Measurements from ENCODE around the gene SNX3. TPM values are rescaled to one million over a fixed set of nuclear protein-coding genes. Genes with fewer than 3 reads are reported as not detected.
A peak's percentile ranks its signal among the peaks of the same experiment; 100 is the strongest.
"Not testable (repeated sequence)": the region's sequence is repeated elsewhere in the genome, so short reads cannot be mapped to it uniquely, and the experiment has no call there.

The SNX3 gene
- total RNA-seq, 1 donor from 2014 or later = 268 TPM

GRCh38 chr6:108269955-108270354, 9.1 kb upstream of the SNX3 start:
- intact Hi-C loops (cut with micrococcal nuclease); ATAC-seq; DNase-seq: not testable (repeated sequence)

GRCh38 chr6:108268845-108269244, 8.0 kb upstream of the SNX3 start:
- DNase-seq = no peak
- no peak for ATAC-seq
- intact Hi-C loops (cut with micrococcal nuclease) = no loop called here

- ATAC-seq = no peak
- intact Hi-C loops (cut with micrococcal nuclease) = no loop called here
- DNase-seq = no peak
Observed at GRCh38 chr6:108263371-108263770, 2.5 kb upstream of the SNX3 start.

- intact Hi-C loops (cut with micrococcal nuclease) = no loop called here
- ATAC-seq (peak; percentile 29), DNase-seq (peak; percentile 60)
Observed at GRCh38 chr6:108260126-108260808, 573 bp downstream of the SNX3 start.

- ATAC-seq (peak; percentile 33), DNase-seq (no peak)
- intact Hi-C loops (cut with micrococcal nuclease) = no loop called here
Observed at GRCh38 chr6:108254433-108255410, 6.1 kb downstream of the SNX3 start.

GRCh38 chr6:108253241-108253640, 7.6 kb downstream of the SNX3 start:
- DNase-seq (no peak), ATAC-seq (no peak)
- intact Hi-C loops (cut with micrococcal nuclease) = no loop called here

GRCh38 chr6:108252055-108252454, 8.8 kb downstream of the SNX3 start:
- ATAC-seq (no peak), DNase-seq (no peak)
- intact Hi-C loops (cut with micrococcal nuclease) = no loop called here

GRCh38 chr6:108251252-108251651, 9.6 kb downstream of the SNX3 start:
- ATAC-seq (no peak), DNase-seq (no peak)
- intact Hi-C loops (cut with micrococcal nuclease) = no loop called here

GRCh38 chr6:108250240-108250866, 10.5 kb downstream of the SNX3 start:
- DNase-seq = no peak
- ATAC-seq = no peak
- intact Hi-C loops (cut with micrococcal nuclease) = no loop called here

- no peak for ATAC-seq
- intact Hi-C loops (cut with micrococcal nuclease) = no loop called here
- DNase-seq = no peak
Observed at GRCh38 chr6:108247965-108248536, 12.8 kb downstream of the SNX3 start.

GRCh38 chr6:108245095-108245494, 15.7 kb downstream of the SNX3 start:
- intact Hi-C loops (cut with micrococcal nuclease); ATAC-seq; DNase-seq: not testable (repeated sequence)

GRCh38 chr6:108243836-108244235, 17.0 kb downstream of the SNX3 start:
- intact Hi-C loops (cut with micrococcal nuclease) = no loop called here
- no peak for ATAC-seq

GRCh38 chr6:108242721-108243120, 18.1 kb downstream of the SNX3 start:
- intact Hi-C loops (cut with micrococcal nuclease) = no loop called here
- no peak for ATAC-seq
- no peak for DNase-seq

More at GRCh38 chr6:108243836-108244235, 17.0 kb downstream of the SNX3 start:
- DNase-seq = no peak

- DNase-seq (no peak), ATAC-seq (no peak)
- intact Hi-C loops (cut with micrococcal nuclease) = no loop called here
Observed at GRCh38 chr6:108242259-108242658, 18.6 kb downstream of the SNX3 start.

- intact Hi-C loops (cut with micrococcal nuclease) = no loop called here
- no peak for ATAC-seq
- DNase-seq = no peak
Observed at GRCh38 chr6:108238322-108238721, 22.5 kb downstream of the SNX3 start.

GRCh38 chr6:108236791-108237190, 24.0 kb downstream of the SNX3 start:
- DNase-seq (no peak), ATAC-seq (no peak)
- intact Hi-C loops (cut with micrococcal nuclease) = no loop called here

- intact Hi-C loops (cut with micrococcal nuclease) = no loop called here
- ATAC-seq (no peak), DNase-seq (no peak)
Observed at GRCh38 chr6:108235127-108235526, 25.7 kb downstream of the SNX3 start.

- intact Hi-C loops (cut with micrococcal nuclease) = no loop called here
- DNase-seq = no peak
- ATAC-seq = no peak
Observed at GRCh38 chr6:108228416-108228815, 32.4 kb downstream of the SNX3 start.

GRCh38 chr6:108227290-108227689, 33.5 kb downstream of the SNX3 start:
- intact Hi-C loops (cut with micrococcal nuclease) = no loop called here
- DNase-seq (no peak), ATAC-seq (no peak)

GRCh38 chr6:108222504-108222903, 38.3 kb downstream of the SNX3 start:
- intact Hi-C loops (cut with micrococcal nuclease) = no loop called here
- DNase-seq = no peak
- ATAC-seq = no peak

Measured in left ventricle myocardium superior (tissue), 1 donor.